Muscle of back (tissue), 11 donors: ENCODE results near the gene HOTAIR. TPM values are rescaled to one million over a fixed set of nuclear protein-coding genes. Genes with fewer than 3 reads are reported as not detected.

Experiments
- DNase-seq, 3 donors: peaks; one replicate each; pipeline versions ENCODE4 v3.0.0 to v3.0.0-alpha.2; 2013
- polyA plus RNA-seq, 10 donors: library from polyadenylated mRNA; unstranded; fragments of 120-200 nt; gene quantifications; one replicate each; pipeline ENCODE4 v1.2.1, GENCODE V29; 2013; ENCODE audit not compliant: insufficient read length in 10 of 10

The HOTAIR gene
- polyA plus RNA-seq, 10 donors: 0.05 to 7.9 (median 0.68) TPM; not detected in 4

DNA sequence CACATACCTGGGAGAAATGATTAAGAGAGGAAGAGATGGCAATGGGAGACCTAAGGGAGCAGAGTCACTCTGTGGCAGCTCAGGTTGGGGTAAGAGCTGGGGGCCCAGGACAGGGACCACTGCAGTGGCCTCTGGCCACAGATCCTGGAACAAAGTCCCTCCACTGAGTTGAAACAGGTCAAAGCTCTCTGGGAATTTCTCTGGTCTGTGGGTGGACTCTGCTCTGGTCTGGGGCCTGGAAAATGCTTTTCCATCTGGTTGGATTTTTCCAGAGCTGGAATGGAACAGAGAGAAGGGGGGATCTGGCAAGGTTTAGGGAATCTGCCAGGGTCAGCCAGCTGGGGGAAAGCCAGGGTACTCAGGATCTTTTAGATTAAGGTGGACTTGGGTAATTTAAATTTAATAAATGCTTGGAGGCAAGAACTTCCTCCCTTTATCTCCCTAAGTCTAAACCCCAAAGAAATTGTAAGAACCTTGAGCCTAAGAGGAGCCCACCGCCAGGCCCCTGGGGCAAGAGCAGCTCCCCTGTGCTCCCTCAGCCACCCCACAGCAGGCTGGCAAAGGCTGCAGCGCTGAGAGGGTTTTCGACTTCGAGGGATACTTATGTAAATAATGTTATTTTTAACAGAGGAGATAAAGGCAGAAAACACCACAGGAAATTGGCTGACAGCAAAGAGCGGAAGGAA, 13.9 kb upstream of the HOTAIR start:
- no peak for DNase-seq

- peak in 1 of 3 donors; percentile 68 for DNase-seq
Measured at GRCh38 chr12:53987787-53988230, 13.1 kb upstream of the HOTAIR start.

DNA sequence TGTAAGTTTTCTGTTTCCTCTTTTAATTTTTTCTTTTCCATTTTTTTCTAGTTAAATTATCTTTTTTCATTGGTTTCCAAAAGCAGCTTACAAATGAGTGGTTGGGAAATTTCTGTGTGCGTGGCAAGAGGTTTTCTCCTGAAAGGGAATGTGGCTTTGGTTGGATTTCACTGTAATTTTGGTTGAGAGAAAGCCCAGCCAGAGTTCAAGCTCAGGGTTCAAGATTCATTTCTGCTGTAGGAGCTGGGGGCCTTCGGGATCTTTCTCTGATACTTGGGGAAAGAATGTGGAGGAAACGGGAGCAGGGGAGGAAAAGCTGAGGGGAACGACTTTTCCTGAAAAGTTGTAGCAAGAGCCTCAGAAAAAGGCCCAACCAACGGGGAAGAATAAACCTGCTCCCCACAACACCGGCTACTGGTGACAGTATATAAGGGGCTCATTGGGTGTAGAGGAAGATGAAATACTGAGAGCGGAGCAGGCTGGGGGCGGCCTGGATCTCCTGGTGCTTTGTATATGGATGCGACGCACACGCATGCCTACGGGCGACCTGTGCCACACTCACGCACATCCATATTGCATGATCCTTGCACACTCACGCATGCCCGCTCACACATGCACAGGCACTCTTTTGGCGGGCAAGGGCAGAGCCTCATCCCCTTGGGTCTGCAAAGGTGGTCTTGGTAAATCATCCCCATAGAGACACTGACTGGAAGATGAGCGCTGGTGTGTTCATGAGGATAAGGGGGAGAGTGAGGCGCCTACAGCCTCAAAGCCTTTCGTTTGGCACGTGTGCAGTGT, 12.1 kb upstream of the HOTAIR start:
- no peak for DNase-seq

DNA sequence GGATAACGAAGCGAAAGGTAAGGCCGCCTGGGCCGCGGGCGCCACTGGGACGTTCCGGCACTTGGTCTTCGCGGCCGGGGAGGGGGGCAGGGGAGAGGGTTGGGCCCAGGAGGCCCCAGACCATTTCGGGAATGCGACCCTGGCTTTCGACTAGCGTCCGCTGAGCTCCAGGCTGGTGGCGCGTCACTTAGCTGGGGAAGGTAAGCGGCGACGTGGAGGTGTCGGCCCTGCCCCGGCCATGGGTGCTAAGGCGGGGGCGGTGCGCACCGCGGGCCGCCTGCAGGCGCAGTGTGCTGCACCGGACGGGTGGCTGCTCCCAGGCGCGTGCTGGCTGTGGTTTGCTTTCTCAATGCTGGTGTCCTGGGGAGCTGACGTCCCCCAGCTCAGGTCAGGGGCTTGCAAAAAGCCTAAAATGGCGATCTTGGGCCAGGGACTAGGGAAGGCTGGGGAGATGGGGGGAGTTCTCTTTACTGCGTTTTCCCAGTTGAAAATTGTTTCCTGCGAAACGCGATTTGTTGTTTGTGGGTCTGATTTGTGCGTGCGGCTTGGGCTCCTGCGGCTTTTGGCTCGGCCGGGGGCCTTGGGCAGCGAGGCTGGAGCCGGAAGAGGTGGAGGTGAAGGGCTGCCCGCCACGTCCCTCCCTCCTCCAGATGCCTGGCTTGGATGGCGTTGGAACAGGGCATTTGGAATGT, 11.4 kb upstream of the HOTAIR start:
- DNase-seq: peak in 1 of 3 donors; percentile 84

GRCh38 chr12:53985692-53985993, 10.9 kb upstream of the HOTAIR start:
- DNase-seq: no peak

GRCh38 chr12:53984901-53985691, 10.3 kb upstream of the HOTAIR start, which contains the start of gene HOXC10:
TSS of gene HOXC10 (plus strand) at chr12:53985146. CDS start at chr12:53985260, 114 bp downstream.
- DNase-seq: peak; percentile 86 to 99 (median 93)

GRCh38 chr12:53983950-53984572, 9.3 kb upstream of the HOTAIR start:
- peak in 1 of 3 donors; percentile 88 for DNase-seq

- DNase-seq: no peak
Measured at GRCh38 chr12:53983568-53983949, 8.8 kb upstream of the HOTAIR start.

DNA sequence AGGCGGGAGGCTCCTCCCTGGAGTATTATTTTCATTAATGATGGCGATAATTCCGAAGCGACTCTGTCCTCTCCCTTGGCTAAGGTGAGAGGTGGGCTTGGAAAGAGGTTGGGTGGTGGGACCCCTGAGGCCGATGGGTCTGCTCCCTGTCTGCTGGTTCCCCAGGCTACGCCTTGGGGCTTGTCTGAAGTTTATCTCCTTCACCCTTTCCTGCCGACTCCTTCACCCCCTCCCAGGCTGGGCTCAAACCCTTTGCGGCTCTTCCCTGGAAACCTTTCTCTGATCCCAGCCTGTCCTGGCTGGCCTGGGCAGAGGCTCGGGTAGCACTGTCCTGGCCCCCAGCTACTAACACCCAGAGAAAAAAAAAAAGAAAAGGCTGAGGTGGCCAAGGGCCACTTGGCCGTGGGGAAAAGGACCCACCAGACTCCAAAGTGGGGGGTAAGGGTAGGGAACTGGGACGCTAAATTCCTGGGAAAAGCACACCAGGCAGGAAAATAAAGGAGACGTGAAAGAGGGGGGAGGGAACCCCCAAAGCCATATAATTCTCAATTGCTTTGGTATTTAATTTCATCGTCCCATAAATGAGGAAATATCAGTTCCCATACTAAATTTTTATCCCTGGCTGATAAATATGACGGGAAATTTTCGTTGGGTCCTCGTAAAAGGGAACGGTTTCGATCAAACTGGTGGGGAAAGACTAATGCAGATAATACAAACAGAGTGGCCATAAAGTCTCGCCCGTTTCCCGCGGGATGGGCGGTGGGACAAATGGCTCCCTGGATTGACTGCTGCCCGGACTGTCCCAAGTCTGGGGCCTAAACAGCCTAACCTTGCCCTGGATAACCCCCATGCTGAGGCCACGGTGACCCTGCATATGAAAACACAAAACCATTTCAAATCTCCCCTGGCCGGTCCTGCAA, 8.2 kb upstream of the HOTAIR start:
- DNase-seq: no peak

DNA sequence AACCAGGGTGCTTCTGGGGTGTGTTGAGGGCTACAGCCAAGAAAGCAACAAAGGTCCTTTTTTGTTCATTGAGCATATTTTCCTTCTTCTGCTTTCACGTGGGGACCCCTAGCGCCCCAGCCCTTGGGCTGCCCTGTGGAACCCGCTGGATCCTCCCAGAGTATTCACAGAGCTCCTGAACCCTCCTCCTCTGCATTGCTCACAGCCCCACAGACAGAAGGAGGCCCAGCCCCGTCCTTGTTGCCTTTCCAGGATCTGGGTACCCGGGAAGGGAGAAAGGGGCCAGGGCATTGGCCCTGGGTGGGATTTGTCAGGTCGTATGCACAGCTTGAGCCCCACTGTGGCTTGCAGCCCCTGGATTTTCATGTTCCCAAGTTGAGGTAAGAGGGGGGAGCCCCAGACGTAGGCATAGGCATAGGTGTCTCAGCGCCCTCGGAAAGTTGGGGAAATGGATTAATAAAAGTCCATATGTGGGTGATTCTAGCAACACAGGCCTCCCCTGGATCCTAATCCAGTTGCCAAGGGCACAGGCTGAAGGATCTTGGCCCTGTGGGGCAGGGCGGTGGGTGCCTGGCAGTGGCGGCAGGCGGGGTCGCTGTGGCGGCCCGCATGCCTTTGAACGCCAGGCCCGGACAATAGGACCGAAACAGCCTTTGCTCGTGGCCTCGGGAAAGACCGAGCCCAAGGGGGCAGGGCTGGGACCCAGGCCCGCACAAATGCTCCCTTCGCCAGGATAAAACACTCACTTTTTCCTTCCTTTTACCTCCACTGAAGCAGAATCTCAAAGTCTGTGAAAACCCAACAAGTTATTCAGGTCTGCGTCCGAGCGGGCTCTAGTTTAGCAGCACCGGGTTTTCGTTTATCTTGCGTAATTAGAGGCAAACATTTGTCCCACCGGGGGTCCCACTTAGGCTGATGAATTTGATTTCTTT, 7.1 kb upstream of the HOTAIR start:
- DNase-seq: peak in 1 of 3 donors; percentile 89

- peak in 1 of 3 donors; percentile 86 for DNase-seq
Measured at GRCh38 chr12:53980802-53981496, 6.2 kb upstream of the HOTAIR start.

DNA sequence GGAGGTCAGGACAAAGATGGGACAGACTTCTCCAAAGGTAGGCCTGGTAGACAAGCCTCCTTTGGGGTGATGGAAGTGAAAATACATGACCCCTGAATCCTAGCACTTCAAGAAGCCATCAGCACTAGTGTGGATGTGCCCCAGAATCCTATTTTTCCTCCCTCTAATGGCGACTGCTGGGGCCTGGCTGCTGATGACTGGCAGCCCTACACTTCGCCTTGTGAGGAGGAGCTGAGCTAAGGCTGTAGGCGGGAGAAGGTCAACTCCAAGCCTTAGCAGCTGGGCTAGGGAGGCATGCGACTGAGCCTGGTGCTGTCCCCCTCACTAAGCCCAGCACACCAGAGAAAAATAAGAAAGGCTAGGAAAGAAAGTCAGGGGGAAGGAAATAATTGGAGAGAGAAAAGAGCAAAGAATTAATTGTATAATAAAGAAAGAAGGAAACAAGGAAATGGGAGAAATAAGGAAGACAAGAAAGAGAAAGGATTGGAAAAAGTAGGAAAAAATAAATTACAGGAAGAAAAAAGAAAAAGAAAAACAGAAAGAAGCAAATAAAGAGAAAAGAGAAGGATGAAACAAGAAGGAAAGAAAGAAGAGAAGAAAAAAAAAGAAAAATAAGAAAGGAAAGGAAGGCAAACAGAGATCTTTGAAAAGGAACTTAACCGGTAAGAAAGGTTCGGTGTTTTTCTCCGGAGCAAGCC, 5.5 kb upstream of the HOTAIR start:
- peak in 1 of 3 donors; percentile 84 for DNase-seq

DNA sequence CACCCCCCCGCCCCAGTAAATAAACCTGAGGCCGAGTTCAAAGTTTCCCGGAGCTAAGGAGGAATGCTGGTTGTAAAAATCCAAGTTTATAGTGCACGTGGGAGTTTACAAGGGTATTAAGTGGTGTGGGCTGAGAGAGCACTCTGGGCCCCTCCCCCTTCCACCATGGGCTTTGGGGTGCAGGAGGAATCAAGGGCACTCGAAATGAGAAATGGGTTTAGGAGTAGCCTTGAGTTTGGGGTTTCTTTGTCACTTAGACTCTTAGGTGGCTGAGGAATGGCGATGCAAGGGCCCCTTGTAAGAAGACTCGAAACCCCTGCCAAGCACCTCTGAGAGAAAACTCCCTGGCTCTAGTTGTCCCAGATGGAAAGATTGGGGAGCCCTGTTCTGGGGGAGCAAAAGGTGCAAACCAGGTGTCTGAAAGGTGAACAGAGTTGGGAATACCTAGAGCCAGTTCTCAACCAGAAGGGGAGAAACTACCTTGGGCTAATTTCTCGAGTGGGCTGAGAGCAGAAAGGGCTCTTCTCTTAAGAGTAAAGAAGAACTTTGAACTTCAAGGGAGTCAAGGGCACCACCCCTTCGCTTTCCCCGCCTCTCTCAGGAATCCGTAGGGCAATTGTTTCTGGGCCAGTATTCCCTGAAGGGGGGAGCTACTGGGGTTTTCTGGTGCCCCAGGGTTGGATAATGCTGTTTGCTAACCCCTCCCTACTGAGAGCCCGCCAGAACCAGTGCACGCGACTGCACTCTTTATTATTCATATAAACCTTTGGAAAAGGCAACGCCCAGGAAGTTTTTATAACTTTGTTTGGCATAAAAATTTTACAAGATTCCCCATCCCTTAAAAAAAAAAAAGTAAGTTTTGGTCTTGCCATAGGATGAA, 4.0 kb upstream of the HOTAIR start:
- DNase-seq: no peak

DNA sequence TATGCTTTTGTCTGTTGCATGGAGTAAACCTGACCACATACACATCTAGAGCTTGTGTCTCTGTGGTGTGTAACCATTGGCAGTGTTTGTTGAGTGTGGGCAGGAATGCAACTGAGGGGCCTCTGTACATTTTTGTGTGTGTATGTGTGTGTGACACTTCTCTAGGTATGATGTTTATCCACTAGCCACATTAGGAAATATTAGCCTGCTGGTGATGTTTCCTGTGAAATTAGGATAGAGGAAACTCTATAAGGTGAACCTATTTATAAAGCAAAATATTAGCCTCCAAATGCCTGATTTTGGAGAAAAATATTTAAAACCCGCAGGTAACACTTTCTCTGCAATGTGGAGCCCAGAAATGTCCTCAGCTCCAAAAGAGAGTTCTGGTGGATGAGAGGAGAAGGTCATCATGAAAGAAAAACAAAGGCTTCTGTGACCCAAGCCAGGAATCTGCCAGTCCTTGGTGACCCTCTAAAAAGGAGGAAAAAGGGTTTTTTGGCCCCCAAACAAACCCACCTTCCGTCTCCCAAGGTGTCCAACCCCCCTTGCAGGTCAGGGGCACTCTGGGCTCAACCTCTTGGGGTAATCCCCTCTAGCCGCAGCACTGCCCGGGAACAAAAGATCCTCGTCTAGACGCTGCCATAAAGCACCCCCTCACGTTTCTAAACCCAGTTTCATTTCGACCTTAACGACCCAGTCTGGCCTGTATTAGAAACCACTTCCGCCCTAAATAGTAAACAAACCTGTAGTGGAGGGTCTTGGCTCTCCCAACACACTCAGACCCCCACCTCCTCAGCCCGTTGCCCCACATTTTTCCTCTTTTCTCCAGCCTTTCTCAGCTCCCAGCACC, 3.1 kb upstream of the HOTAIR start:
- DNase-seq: no peak

DNA sequence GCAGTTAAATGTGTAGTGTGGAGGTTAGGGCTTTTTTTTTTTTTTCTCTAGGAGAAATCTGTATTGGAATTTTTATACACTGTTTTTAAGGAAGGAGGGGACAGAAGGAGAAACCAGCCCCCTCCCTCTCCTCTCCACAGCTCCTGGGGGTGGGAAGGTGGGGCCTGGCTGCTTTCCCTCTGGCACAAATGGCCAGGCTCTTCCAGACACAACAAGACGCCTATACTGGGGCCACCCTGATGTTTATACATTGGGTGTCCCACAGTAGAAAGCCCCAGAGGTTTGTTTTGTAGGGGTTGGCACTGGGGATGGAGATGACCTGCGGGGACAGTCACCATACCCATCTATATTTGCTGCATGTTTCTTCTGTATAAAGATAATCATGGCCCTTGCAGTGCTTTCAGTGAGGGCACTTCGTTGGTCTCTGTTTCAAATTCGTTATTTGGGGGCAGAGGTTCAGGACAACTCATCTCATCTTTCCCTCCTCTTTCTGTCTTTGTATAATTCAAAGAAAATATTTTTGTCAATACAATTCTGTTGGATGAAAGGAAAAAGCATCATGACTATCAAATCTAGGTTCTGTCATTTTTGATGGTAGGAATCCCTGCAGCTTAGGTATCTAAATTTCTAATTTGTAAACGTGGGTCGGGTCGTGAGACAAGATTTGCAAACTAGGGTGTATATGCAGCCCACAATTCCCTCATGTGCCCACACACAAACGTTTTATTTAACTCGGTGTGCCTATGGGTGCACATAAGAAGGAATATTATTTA, 2.3 kb upstream of the HOTAIR start:
- DNase-seq: no peak
